HEK293 (cell line): ENCODE data around the gene RPAP3.
A peak's percentile ranks its signal among the peaks of the same experiment; 100 is the strongest.

ENCODE experiments used
- CTCF ChIA-PET: fragments of 350-600 bp; formaldehyde crosslinking; extraction: SDS; loops from one replicate; lab custom pipeline; 2021; ENCODE audit warnings: antibody characterized with exemption; lab: Yijun Ruan, JAX
- POLR2A ChIA-PET: fragments of 300-600 bp; formaldehyde crosslinking; extraction: SDS; loops from one replicate; lab custom pipeline; 2020; ENCODE audit warnings: antibody characterized with exemption, inconsistent platforms; lab: Yijun Ruan, JAX
- H3K27ac ChIP-seq: fragments of 200-500 bp; sonication (Bioruptor generic); 2 replicates; pipeline ENCODE4 v1.5.1; 2014; ENCODE audit warnings: low read depth, low read length, control low read depth, inconsistent platforms; ENCODE audit errors: extremely low read depth
- H3K36me3 ChIP-seq, 2 experiments: fragments of 200-500 bp in 1 of 2; sonication (Bioruptor generic) in 1 of 2; 1 replicate in 1 of 2; 2 replicates in 1 of 2; pipeline ENCODE4 v1.5.1; 2014 to 2017; ENCODE audit warnings: inconsistent platforms in 2 of 2, low read length in 2 of 2; ENCODE audit not compliant: control insufficient read depth in 2 of 2, insufficient read depth in 1 of 2
- H3K4me1 ChIP-seq: fragments of 200-500 bp; sonication (Bioruptor generic); 2 replicates; pipeline ENCODE4 v1.5.1; 2014; ENCODE audit warnings: mild to moderate bottlenecking, low read length, inconsistent platforms; ENCODE audit not compliant: control insufficient read depth, insufficient read depth
- H3K4me3 ChIP-seq: 2 replicates; pipeline ENCODE4 v1.5.1; 2011; ENCODE audit warnings: low read depth, mild to moderate bottlenecking, control low read depth, low read length, moderate library complexity
- H3K9me3 ChIP-seq: fragments of 200-500 bp; sonication (Bioruptor generic); 2 replicates; pipeline ENCODE4 v1.5.1; 2014; ENCODE audit warnings: low read depth, low read length, inconsistent platforms; ENCODE audit not compliant: control insufficient read depth, insufficient read depth
- BCL11B ChIP-seq: fragments of 450-650 bp; formaldehyde crosslinking; IDR thresholded peaks from 2 replicates; pipeline ENCODE4 v1.5.1; 2016; ENCODE audit warnings: low read depth, missing biosample characterization, missing genetic modification characterization
- EGR2 ChIP-seq: fragments of 450-650 bp; formaldehyde crosslinking; IDR thresholded peaks from 2 replicates; pipeline ENCODE4 v1.5.1; 2016; ENCODE audit warnings: low read depth, missing biosample characterization, missing genetic modification characterization
- GLIS2 ChIP-seq: fragments of 450-650 bp; formaldehyde crosslinking; IDR thresholded peaks from 2 replicates; pipeline ENCODE4 v1.5.1; 2016; ENCODE audit warnings: missing biosample characterization, missing genetic modification characterization
- ZBTB17 ChIP-seq: fragments of 450-650 bp; formaldehyde crosslinking; IDR thresholded peaks from 2 replicates; pipeline ENCODE4 v1.5.1; 2016; ENCODE audit warnings: missing biosample characterization, missing genetic modification characterization
- ZBTB7A ChIP-seq: fragments of 450-650 bp; formaldehyde crosslinking; IDR thresholded peaks from 2 replicates; pipeline ENCODE4 v1.5.1; 2016; ENCODE audit warnings: low read depth, missing biosample characterization, missing genetic modification characterization
- ZNF175 ChIP-seq: fragments of 450-650 bp; formaldehyde crosslinking; IDR thresholded peaks from 2 replicates; pipeline ENCODE4 v1.5.1; 2016; ENCODE audit warnings: missing biosample characterization, missing genetic modification characterization
- ZNF214 ChIP-seq: fragments of 450-650 bp; formaldehyde crosslinking; IDR thresholded peaks from 2 replicates; pipeline ENCODE4 v1.5.1; 2017; ENCODE audit warnings: missing biosample characterization, mild to moderate bottlenecking, missing genetic modification characterization, borderline replicate concordance
- ZNF48 ChIP-seq: fragments of 450-650 bp; formaldehyde crosslinking; IDR thresholded peaks from 2 replicates; pipeline ENCODE4 v1.5.1; 2016; ENCODE audit warnings: missing biosample characterization, missing genetic modification characterization
- ZNF623 ChIP-seq: fragments of 450-650 bp; formaldehyde crosslinking; IDR thresholded peaks from 2 replicates; pipeline ENCODE4 v1.5.1; 2016; ENCODE audit warnings: missing biosample characterization, missing genetic modification characterization
- ZNF768 ChIP-seq: fragments of 450-650 bp; formaldehyde crosslinking; IDR thresholded peaks from 2 replicates; pipeline ENCODE4 v1.5.1; 2018; ENCODE audit warnings: missing biosample characterization, mild to moderate bottlenecking, missing genetic modification characterization
- ZSCAN16 ChIP-seq: fragments of 450-650 bp; formaldehyde crosslinking; IDR thresholded peaks from 2 replicates; pipeline ENCODE4 v1.5.1; 2016; ENCODE audit warnings: missing biosample characterization, missing genetic modification characterization
- ZXDB ChIP-seq: fragments of 450-650 bp; formaldehyde crosslinking; IDR thresholded peaks from 2 replicates; pipeline ENCODE4 v1.5.1; 2016; ENCODE audit warnings: missing biosample characterization, missing genetic modification characterization
- TF ChIP-seq, protein P1 (sequence below): fragments of 450-650 bp; formaldehyde crosslinking; IDR thresholded peaks from 2 replicates; pipeline ENCODE4 v1.5.1; 2017; ENCODE audit warnings: missing biosample characterization, missing genetic modification characterization
- TF ChIP-seq, protein P2 (sequence below): fragments of 450-650 bp; formaldehyde crosslinking; IDR thresholded peaks from 2 replicates; pipeline ENCODE4 v1.5.1; 2016; ENCODE audit warnings: missing biosample characterization, missing genetic modification characterization
- TF ChIP-seq, protein P3 (sequence below): fragments of 450-650 bp; formaldehyde crosslinking; IDR thresholded peaks from 2 replicates; pipeline ENCODE4; 2016; ENCODE audit warnings: missing biosample characterization, missing genetic modification characterization
- TF ChIP-seq, protein P4 (sequence below): fragments of 450-650 bp; formaldehyde crosslinking; IDR thresholded peaks from 2 replicates; pipeline ENCODE4 v1.5.1; 2017; ENCODE audit warnings: missing biosample characterization, missing genetic modification characterization

Gene RPAP3

DNA sequence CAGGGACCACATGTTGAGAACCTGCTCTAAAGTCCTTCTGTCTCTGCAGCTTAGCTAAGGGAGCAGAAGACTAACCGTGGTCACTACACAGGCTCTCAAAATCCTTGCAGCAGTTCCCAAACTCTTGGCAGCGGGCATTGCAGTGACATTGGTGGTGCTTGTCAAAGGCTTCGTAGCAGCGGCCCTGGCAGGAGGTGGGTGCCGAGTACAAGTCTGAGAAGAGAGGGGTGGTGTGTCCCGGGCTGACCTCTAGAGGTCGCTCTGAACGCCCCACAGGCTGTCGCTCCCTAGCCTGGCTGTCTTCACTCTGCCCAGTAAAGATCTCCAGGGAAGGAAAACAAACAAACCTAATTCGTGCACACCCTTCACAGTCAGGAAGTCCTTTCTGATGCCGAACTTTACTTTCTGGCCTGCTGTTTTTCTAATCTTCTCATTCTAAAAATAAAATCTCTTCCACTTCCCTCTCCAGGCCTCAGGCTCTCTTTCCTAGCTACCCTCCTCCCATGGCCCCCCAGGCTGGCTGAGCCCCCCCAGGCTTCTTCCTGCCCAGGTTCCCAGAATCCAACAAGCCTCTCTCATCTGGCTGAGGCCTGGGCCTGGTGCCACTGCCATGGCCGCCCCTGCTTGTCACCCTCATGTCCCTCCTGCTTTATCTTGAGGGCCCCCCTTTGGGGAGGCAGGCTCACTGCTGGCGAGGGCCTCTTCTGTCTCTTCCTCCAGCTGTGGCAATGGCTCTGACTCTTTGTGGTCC, 11.8 kb upstream of the RPAP3 start (continued):
- 0 out of 2 replicates have a peak, but pooled peaks have one; percentile 18 for TF ChIP-seq ZXDB
- TF ChIP-seq, protein P1, sequence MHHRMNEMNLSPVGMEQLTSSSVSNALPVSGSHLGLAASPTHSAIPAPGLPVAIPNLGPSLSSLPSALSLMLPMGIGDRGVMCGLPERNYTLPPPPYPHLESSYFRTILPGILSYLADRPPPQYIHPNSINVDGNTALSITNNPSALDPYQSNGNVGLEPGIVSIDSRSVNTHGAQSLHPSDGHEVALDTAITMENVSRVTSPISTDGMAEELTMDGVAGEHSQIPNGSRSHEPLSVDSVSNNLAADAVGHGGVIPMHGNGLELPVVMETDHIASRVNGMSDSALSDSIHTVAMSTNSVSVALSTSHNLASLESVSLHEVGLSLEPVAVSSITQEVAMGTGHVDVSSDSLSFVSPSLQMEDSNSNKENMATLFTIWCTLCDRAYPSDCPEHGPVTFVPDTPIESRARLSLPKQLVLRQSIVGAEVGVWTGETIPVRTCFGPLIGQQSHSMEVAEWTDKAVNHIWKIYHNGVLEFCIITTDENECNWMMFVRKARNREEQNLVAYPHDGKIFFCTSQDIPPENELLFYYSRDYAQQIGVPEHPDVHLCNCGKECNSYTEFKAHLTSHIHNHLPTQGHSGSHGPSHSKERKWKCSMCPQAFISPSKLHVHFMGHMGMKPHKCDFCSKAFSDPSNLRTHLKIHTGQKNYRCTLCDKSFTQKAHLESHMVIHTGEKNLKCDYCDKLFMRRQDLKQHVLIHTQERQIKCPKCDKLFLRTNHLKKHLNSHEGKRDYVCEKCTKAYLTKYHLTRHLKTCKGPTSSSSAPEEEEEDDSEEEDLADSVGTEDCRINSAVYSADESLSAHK (tag by site-specific recombination): peak; percentile 78
- TF ChIP-seq ZNF48 (tag by site-specific recombination): no peak
- peak; percentile 86 for TF ChIP-seq ZBTB17 (tag by site-specific recombination)
- no peak for TF ChIP-seq ZBTB7A (tag by site-specific recombination)
- peak; percentile 70 for TF ChIP-seq GLIS2 (tag by site-specific recombination)
- TF ChIP-seq, protein P2, sequence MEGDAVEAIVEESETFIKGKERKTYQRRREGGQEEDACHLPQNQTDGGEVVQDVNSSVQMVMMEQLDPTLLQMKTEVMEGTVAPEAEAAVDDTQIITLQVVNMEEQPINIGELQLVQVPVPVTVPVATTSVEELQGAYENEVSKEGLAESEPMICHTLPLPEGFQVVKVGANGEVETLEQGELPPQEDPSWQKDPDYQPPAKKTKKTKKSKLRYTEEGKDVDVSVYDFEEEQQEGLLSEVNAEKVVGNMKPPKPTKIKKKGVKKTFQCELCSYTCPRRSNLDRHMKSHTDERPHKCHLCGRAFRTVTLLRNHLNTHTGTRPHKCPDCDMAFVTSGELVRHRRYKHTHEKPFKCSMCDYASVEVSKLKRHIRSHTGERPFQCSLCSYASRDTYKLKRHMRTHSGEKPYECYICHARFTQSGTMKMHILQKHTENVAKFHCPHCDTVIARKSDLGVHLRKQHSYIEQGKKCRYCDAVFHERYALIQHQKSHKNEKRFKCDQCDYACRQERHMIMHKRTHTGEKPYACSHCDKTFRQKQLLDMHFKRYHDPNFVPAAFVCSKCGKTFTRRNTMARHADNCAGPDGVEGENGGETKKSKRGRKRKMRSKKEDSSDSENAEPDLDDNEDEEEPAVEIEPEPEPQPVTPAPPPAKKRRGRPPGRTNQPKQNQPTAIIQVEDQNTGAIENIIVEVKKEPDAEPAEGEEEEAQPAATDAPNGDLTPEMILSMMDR (tag by site-specific recombination): peak; percentile 84
- no peak for TF ChIP-seq ZNF175 (tag by site-specific recombination)
- TF ChIP-seq ZSCAN16: no peak
- TF ChIP-seq, protein P3, sequence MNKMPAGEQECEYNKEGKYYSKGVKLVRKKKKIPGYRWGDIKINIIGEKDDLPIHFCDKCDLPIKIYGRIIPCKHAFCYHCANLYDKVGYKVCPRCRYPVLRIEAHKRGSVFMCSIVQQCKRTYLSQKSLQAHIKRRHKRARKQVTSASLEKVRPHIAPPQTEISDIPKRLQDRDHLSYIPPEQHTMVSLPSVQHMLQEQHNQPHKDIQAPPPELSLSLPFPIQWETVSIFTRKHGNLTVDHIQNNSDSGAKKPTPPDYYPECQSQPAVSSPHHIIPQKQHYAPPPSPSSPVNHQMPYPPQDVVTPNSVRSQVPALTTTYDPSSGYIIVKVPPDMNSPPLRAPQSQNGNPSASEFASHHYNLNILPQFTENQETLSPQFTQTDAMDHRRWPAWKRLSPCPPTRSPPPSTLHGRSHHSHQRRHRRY (tag by site-specific recombination): no peak
- no peak for TF ChIP-seq BCL11B (tag by site-specific recombination)

DNA sequence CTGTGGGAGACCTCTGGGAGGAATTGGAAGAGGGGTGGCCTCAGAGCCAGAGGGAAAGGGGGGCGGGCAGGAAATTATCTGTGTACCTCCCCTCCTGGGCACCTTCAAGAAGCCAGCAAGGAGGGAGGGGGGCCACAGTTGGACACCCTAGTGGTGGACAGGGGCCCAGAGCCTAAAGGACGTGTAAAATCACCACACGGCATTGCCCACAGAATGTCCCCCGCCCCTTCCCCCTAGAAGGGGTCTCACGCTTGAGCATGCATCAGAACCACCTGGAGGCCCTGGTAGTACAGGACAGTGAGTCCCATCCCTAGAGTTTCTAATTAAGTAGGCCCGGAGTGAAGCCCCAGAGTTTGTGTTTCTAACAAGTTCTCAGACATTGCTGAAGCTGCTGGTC, 11.2 kb upstream of the RPAP3 start:
- Histone ChIP-seq H3K4me1 (peaks cover 5% of the 10 kb centered on the region), H3K27ac (no peak overlapping the region), H3K9me3 (no peaks in the 10 kb centered on the region), H3K4me3 (no peak overlapping the region), H3K36me3 (no peaks in the 10 kb centered on the region)
- POLR2A ChIA-PET: interaction anchor here (1.0 to 1.6 kb wide), 3 partner anchors 11 to 65 kb away, joined by 3 to 6 read pairs (median 3); partner anchors contain the start of gene RPAP3
- CTCF ChIA-PET: interaction anchor here (0.6 to 22.5 kb wide), 22 partner anchors 9 to 1098 kb away, joined by 3 to 353 read pairs (median 6); partner anchors contain the start of genes ENDOU and RAPGEF3
- TF ChIP-seq EGR2 (tag by site-specific recombination) (no peak), ZNF623 (no peak), ZNF768 (no peak)

DNA sequence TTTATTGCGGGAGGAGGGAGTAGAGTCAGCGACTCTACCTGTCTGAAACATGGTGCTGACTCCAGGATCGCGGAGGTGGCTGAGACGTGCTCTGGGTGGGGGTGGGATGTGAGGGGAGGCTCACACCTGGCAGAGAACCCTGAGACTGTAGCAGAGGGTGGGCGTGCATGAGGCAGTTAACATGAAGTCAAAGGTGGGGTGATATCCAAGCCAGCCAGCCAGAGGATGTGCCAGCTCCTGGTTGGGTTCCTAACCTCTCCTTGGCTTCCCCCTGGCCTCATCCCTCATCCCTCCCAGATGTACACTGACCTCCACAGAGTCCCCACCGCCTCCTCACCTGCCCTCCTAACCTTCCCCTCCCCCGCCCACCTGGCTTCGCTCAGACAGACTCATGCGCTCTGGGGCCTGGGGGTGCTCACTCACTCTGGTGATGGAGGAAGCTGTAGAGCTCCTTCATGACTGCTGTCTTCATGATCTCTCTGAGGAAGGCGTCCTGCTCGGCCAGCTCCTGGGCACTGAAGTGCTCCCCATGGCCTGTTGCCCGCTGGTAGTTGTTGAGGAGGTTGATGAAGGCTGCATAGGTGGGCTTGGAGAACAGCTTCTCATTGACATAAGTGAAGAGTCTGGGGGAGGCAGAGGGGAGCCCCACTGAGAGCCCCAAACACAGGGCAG, 10.2 kb upstream of the RPAP3 start:
- peak; percentile 77; the same call in 1 of the 2 replicates for TF ChIP-seq ZNF214 (tag by site-specific recombination)
- TF ChIP-seq, protein P4, sequence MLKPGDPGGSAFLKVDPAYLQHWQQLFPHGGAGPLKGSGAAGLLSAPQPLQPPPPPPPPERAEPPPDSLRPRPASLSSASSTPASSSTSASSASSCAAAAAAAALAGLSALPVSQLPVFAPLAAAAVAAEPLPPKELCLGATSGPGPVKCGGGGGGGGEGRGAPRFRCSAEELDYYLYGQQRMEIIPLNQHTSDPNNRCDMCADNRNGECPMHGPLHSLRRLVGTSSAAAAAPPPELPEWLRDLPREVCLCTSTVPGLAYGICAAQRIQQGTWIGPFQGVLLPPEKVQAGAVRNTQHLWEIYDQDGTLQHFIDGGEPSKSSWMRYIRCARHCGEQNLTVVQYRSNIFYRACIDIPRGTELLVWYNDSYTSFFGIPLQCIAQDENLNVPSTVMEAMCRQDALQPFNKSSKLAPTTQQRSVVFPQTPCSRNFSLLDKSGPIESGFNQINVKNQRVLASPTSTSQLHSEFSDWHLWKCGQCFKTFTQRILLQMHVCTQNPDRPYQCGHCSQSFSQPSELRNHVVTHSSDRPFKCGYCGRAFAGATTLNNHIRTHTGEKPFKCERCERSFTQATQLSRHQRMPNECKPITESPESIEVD: no peak
- TF ChIP-seq EGR2 (tag by site-specific recombination): peak; percentile 47
- TF ChIP-seq, all 188 proteins: peak for 2
- no peaks in the 10 kb centered on the region for H3K9me3 ChIP-seq
- ChIA-PET POLR2A (interaction anchor here (1.0 to 1.6 kb wide), 3 partner anchors 25 to 65 kb away, joined by 3 to 6 read pairs (median 4); no protein-coding TSS in a partner anchor), CTCF (interaction anchor here (0.6 to 22.5 kb wide), 38 partner anchors 9 to 484 kb away, joined by 3 to 353 read pairs (median 5); partner anchors contain the start of genes ENDOU, RAPGEF3, SENP1 and SLC48A1)
- H3K4me1 ChIP-seq: peaks cover 5% of the 10 kb centered on the region
- no peaks in the 10 kb centered on the region for H3K36me3 ChIP-seq
- H3K4me3 ChIP-seq: no peak overlapping the region
- H3K27ac ChIP-seq: no peak overlapping the region
